Measurements from ENCODE around the gene JADE1. TPM values are rescaled to one million over a fixed set of nuclear protein-coding genes. Genes with fewer than 3 reads are reported as not detected.

Gene JADE1
- polyA plus RNA-seq, 1 of the 3 experiments (the other 2 are of a cell fraction): 9.1 TPM

DNA sequence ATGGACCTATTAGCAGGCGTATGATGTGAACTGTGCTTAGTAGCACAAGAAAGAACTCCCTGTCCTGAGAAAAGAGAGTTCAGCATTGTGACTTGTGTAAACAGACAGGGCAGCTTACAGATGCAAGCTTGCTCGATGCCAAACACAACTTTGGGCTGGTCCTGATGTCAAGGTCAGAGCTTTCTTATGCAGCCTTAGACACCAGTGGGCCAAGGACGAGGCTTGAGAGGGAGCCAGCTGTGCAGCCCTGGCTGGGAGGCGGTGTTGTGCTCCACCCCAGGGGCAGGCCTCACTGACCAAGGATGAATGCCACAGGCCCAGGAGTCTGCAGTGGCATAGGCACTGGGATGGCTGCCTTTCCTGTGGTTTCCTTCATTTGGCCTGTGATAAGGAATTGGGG, 35.4 kb downstream of the JADE1 start:
- H3F3A ChIP-seq (replicated peaks; ENCODE audit: insufficient read depth): no peaks in the 10 kb centered on the region
- POLR2A ChIA-PET: no interaction called here
- no peak overlapping the region for H3K9ac ChIP-seq
- H4K20me1 ChIP-seq (ENCODE audit: insufficient read depth): peaks cover 4% of the 10 kb centered on the region; the same call in 1 of the 2 replicates
- no peak for DNase-seq
- no peak overlapping the region for H2AFZ ChIP-seq (ENCODE audit: low read depth)
- no peaks in the 10 kb centered on the region for H3K9me3 ChIP-seq
- 94% methylated on average over 3 of the region's 4 CpGs for WGBS (ENCODE audit: low lambda C conversion rate)
- H3K9me2 ChIP-seq: no peaks in the 10 kb centered on the region
- peaks cover 47% of the 10 kb centered on the region; the same call in 1 of the 2 replicates for H3K79me2 ChIP-seq (ENCODE audit: insufficient read depth)
- H3K4me3 ChIP-seq (ENCODE audit: low read depth in 2 of 2, low read length in 1 of 2): no peak overlapping the region
- H3K36me3 ChIP-seq (replicated peaks in 1 of 2; ENCODE audit: control insufficient read depth in 1 of 2, insufficient read depth in 2 of 2, low read length in 1 of 2): peaks cover 27 to 70% of the 10 kb centered on the region in 2 experiments
- H3K4me2 ChIP-seq: no peak overlapping the region
- no peaks in the 10 kb centered on the region for H3K27me3 ChIP-seq (ENCODE audit: insufficient read depth)
- CTCF ChIA-PET: interaction anchor here (1.5 kb wide), 1 partner anchor 653 kb away, joined by 4 read pairs; no protein-coding TSS in a partner anchor
- no peak for TF ChIP-seq FOXJ3 (CRISPR knock-in tag; IDR thresholded peaks at IDR 0.05)
- TF ChIP-seq, protein P1, sequence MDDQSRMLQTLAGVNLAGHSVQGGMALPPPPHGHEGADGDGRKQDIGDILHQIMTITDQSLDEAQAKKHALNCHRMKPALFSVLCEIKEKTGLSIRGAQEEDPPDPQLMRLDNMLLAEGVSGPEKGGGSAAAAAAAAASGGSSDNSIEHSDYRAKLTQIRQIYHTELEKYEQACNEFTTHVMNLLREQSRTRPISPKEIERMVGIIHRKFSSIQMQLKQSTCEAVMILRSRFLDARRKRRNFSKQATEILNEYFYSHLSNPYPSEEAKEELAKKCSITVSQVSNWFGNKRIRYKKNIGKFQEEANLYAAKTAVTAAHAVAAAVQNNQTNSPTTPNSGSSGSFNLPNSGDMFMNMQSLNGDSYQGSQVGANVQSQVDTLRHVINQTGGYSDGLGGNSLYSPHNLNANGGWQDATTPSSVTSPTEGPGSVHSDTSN (IDR thresholded peaks at IDR 0.05): no peak
- TF ChIP-seq NFIC (IDR thresholded peaks at IDR 0.05; ENCODE audit: borderline replicate concordance): no peak
- no peak for TF ChIP-seq TEAD4 (IDR thresholded peaks at IDR 0.05; ENCODE audit: borderline replicate concordance, insufficient read depth)
- no peak for TF ChIP-seq FOSL2 (IDR thresholded peaks at IDR 0.05; ENCODE audit: borderline replicate concordance, low read depth)
- TF ChIP-seq, protein P2, sequence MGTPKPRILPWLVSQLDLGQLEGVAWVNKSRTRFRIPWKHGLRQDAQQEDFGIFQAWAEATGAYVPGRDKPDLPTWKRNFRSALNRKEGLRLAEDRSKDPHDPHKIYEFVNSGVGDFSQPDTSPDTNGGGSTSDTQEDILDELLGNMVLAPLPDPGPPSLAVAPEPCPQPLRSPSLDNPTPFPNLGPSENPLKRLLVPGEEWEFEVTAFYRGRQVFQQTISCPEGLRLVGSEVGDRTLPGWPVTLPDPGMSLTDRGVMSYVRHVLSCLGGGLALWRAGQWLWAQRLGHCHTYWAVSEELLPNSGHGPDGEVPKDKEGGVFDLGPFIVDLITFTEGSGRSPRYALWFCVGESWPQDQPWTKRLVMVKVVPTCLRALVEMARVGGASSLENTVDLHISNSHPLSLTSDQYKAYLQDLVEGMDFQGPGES (IDR thresholded peaks at IDR 0.05; ENCODE audit: low read depth, low read length): no peak
- TF ChIP-seq, protein P3, sequence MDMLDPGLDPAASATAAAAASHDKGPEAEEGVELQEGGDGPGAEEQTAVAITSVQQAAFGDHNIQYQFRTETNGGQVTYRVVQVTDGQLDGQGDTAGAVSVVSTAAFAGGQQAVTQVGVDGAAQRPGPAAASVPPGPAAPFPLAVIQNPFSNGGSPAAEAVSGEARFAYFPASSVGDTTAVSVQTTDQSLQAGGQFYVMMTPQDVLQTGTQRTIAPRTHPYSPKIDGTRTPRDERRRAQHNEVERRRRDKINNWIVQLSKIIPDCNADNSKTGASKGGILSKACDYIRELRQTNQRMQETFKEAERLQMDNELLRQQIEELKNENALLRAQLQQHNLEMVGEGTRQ (IDR thresholded peaks at IDR 0.05; ENCODE audit: borderline replicate concordance, low read depth, low read length): no peak
- TF ChIP-seq RXRA (IDR thresholded peaks at IDR 0.05; ENCODE audit: borderline replicate concordance, low read depth): no peak
- TF ChIP-seq, protein P4, sequence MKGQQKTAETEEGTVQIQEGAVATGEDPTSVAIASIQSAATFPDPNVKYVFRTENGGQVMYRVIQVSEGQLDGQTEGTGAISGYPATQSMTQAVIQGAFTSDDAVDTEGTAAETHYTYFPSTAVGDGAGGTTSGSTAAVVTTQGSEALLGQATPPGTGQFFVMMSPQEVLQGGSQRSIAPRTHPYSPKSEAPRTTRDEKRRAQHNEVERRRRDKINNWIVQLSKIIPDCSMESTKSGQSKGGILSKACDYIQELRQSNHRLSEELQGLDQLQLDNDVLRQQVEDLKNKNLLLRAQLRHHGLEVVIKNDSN (IDR thresholded peaks at IDR 0.05; ENCODE audit: borderline replicate concordance, low read depth): no peak
- TF ChIP-seq, protein P5, sequence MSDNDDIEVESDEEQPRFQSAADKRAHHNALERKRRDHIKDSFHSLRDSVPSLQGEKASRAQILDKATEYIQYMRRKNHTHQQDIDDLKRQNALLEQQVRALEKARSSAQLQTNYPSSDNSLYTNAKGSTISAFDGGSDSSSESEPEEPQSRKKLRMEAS (IDR thresholded peaks at IDR 0.05; ENCODE audit: low read depth): no peak
- TF ChIP-seq POLR2AphosphoS5 (IDR thresholded peaks at IDR 0.05; ENCODE audit: low read depth, low read length): no peak
- TF ChIP-seq MXI1 (IDR thresholded peaks at IDR 0.05; ENCODE audit: low read depth, low read length): no peak
- no peak for TF ChIP-seq TAF1 (IDR thresholded peaks at IDR 0.05; ENCODE audit: borderline replicate concordance, low read depth, low read length)
- TF ChIP-seq, protein P6, sequence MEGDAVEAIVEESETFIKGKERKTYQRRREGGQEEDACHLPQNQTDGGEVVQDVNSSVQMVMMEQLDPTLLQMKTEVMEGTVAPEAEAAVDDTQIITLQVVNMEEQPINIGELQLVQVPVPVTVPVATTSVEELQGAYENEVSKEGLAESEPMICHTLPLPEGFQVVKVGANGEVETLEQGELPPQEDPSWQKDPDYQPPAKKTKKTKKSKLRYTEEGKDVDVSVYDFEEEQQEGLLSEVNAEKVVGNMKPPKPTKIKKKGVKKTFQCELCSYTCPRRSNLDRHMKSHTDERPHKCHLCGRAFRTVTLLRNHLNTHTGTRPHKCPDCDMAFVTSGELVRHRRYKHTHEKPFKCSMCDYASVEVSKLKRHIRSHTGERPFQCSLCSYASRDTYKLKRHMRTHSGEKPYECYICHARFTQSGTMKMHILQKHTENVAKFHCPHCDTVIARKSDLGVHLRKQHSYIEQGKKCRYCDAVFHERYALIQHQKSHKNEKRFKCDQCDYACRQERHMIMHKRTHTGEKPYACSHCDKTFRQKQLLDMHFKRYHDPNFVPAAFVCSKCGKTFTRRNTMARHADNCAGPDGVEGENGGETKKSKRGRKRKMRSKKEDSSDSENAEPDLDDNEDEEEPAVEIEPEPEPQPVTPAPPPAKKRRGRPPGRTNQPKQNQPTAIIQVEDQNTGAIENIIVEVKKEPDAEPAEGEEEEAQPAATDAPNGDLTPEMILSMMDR (IDR thresholded peaks at IDR 0.05): no peak
- H3K27ac ChIP-seq (ENCODE audit: low read depth in 2 of 2, low read length in 1 of 2): no peak overlapping the region
- peaks cover 0 to 6% of the 10 kb centered on the region in 2 experiments; a peak in 2 of 4 replicates for H3K4me1 ChIP-seq (ENCODE audit: control insufficient read depth in 1 of 2, insufficient read depth in 2 of 2, low read depth in 1 of 2, low read length in 1 of 2)

Measured in SK-N-SH (cell line).